DND-41 (cell line): ENCODE data around the gene PTH2.
A peak's percentile ranks its signal among the peaks of the same experiment; 100 is the strongest.

Source experiments
- ATAC-seq: fragments of 200-7000 bp; cut with Tn5 transposase; 3 replicates; pipeline ENCODE4 v1.9.1; 2021; ENCODE audit warnings: low read depth; ENCODE audit not compliant: insufficient read depth
- DNase-seq: peaks from one replicate; pipeline ENCODE4 v3.0.0-alpha.2; 2020
- H2AFZ ChIP-seq: 2 replicates; pipeline ENCODE4 v1.6.0; 2012; ENCODE audit warnings: low read depth, low read length
- H3K27ac ChIP-seq: 2 replicates; pipeline ENCODE4 v1.5.1; 2012; ENCODE audit warnings: low read length, inconsistent platforms
- H3K27me3 ChIP-seq: fragments of 200-600 bp; sonication (generic); 2 replicates; pipeline ENCODE4 v1.6.0; 2012; ENCODE audit warnings: low read length, mild to moderate bottlenecking, inconsistent platforms; ENCODE audit not compliant: insufficient read depth, poor library complexity
- H3K36me3 ChIP-seq: 2 replicates; pipeline ENCODE4 v1.5.1; 2012; ENCODE audit warnings: low read length, inconsistent platforms; ENCODE audit not compliant: insufficient read depth
- H3K4me1 ChIP-seq: 2 replicates; pipeline ENCODE4 v1.5.1; 2012; ENCODE audit warnings: mild to moderate bottlenecking, low read length; ENCODE audit not compliant: insufficient read depth
- H3K4me2 ChIP-seq: 2 replicates; pipeline ENCODE4 v1.6.0; 2012; ENCODE audit warnings: mild to moderate bottlenecking, moderate library complexity, low read length, inconsistent platforms; ENCODE audit not compliant: insufficient read depth
- H3K4me3 ChIP-seq, 2 experiments: fragments of 200-600 bp in 1 of 2; shearing (Covaris generic) in 1 of 2; 2 replicates each; pipeline ENCODE4 v1.5.1; 2012 to 2016; ENCODE audit warnings: inconsistent platforms in 2 of 2, low read length in 2 of 2, mild to moderate bottlenecking in 2 of 2, low read depth in 1 of 2, moderate library complexity in 1 of 2
- H3K79me2 ChIP-seq: 2 replicates; pipeline ENCODE4 v1.6.0; 2012; ENCODE audit warnings: low read length, inconsistent platforms; ENCODE audit not compliant: insufficient read depth
- H3K9ac ChIP-seq: 2 replicates; pipeline ENCODE4 v1.6.0; 2012; ENCODE audit warnings: low read depth, mild to moderate bottlenecking, inconsistent platforms, low read length, moderate library complexity
- H3K9me3 ChIP-seq: 2 replicates; pipeline ENCODE4 v1.5.1; 2012; ENCODE audit warnings: low read length, moderate library complexity, mild to moderate bottlenecking, inconsistent platforms; ENCODE audit not compliant: insufficient read depth, severe bottlenecking
- H4K20me1 ChIP-seq: 2 replicates; pipeline ENCODE4 v1.6.0; 2012; ENCODE audit warnings: low read length; ENCODE audit not compliant: insufficient read depth
- EZH2 ChIP-seq: IDR thresholded peaks from 3 replicates; pipeline ENCODE4 v1.6.1; 2012; ENCODE audit warnings: borderline replicate concordance, low read depth, mild to moderate bottlenecking, moderate library complexity, low read length, inconsistent platforms; ENCODE audit not compliant: severe bottlenecking
- TF ChIP-seq, protein P1 (sequence below): IDR thresholded peaks from 2 replicates; pipeline ENCODE4 v1.5.1; 2012; ENCODE audit warnings: borderline replicate concordance, low read length, moderate library complexity, mild to moderate bottlenecking; ENCODE audit not compliant: poor library complexity, severe bottlenecking; ENCODE audit errors: extremely low read depth

The PTH2 gene

DNA sequence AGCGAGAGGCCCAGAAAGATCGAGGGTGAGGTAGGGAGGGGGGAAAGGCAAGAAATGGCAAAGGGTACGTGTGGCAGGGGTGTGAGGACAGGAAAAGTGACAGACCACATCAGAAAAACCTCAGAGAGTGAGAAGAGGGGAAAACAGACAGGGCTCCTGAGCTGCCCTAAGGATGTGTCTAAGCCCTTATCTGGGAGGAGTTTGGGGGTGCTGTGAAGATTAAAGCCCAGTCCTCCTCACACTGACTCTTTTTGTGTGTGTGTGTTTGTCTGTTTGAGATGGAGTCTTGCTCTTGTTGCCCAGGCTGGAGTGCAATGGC is 703 bp upstream of the PTH2 start:
- Histone ChIP-seq H2AFZ (no peak overlapping the region), H3K4me2 (no peak overlapping the region)
- DNase-seq, result peak; percentile 60

DNA sequence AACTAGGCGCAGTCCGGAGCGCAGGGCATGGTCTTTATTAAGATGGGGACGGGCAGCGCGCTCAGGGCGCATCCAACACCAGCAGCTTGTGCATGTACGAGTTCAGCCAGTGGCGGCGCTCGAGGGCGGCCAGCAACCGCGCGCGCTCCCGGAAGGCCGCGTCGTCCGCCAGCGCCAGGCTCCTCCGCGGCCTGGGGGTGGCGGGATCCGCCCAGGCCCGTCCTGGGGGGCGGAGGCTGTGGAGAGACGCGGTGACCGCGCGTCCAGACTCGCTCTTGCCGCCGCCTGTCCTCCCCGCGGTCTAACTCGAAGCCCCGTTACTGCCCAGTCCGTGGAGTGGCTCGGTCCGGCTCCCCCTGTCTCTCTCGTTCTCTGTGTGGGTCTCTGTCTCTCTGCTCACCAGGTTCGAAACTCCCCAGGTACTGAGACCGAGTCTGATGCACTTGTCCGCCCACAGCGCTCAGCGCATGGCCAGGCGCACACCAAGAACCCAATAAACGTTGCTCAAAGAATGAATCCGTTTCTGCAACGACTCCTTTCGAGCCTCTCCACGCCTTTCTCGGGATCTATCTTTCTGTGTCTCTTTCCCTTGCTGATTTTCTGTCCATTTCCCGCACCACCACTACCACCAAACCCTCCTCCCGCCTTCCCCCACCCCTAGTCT is 702 bp downstream of the PTH2 start:
- Histone ChIP-seq H3K4me1 (peaks cover 7% of the 10 kb centered on the region; the same call in 1 of the 2 replicates), H3K9me3 (no peaks in the 10 kb centered on the region), H2AFZ (no peak overlapping the region), H4K20me1 (no peaks in the 10 kb centered on the region), H3K79me2 (no peaks in the 10 kb centered on the region), H3K27me3 (peaks cover 9% of the 10 kb centered on the region), H3K9ac (no peak overlapping the region), H3K36me3 (no peaks in the 10 kb centered on the region), H3K4me2 (no peak overlapping the region), H3K4me3 (no peak overlapping the region), H3K27ac (no peak overlapping the region)
- no peak for DNase-seq
- TF ChIP-seq, protein P1, sequence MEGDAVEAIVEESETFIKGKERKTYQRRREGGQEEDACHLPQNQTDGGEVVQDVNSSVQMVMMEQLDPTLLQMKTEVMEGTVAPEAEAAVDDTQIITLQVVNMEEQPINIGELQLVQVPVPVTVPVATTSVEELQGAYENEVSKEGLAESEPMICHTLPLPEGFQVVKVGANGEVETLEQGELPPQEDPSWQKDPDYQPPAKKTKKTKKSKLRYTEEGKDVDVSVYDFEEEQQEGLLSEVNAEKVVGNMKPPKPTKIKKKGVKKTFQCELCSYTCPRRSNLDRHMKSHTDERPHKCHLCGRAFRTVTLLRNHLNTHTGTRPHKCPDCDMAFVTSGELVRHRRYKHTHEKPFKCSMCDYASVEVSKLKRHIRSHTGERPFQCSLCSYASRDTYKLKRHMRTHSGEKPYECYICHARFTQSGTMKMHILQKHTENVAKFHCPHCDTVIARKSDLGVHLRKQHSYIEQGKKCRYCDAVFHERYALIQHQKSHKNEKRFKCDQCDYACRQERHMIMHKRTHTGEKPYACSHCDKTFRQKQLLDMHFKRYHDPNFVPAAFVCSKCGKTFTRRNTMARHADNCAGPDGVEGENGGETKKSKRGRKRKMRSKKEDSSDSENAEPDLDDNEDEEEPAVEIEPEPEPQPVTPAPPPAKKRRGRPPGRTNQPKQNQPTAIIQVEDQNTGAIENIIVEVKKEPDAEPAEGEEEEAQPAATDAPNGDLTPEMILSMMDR, result no peak
- TF ChIP-seq EZH2, result no peak
- ATAC-seq, result no peak

More for the DNA sequence above, 703 bp upstream of the PTH2 start:
- H3K27ac ChIP-seq, result no peak overlapping the region
- peak; percentile 98 for ATAC-seq
- H3K9ac ChIP-seq, result no peak overlapping the region
- no peaks in the 10 kb centered on the region for H3K27me3 ChIP-seq
- TF ChIP-seq, protein P1, result no peak
- no peak for TF ChIP-seq EZH2
- H3K4me1 ChIP-seq, result peaks cover 7% of the 10 kb centered on the region; the same call in 1 of the 2 replicates
- H3K9me3 ChIP-seq, result no peaks in the 10 kb centered on the region
- no peaks in the 10 kb centered on the region for H3K79me2 ChIP-seq
- no peaks in the 10 kb centered on the region for H4K20me1 ChIP-seq
- H3K4me3 ChIP-seq, result no peak overlapping the region
- no peaks in the 10 kb centered on the region for H3K36me3 ChIP-seq

- peaks cover 10% of the 10 kb centered on the region for H3K27me3 ChIP-seq
These were observed 1.4 kb downstream of the PTH2 start for GRCh38 chr19:49421878-49422202.

More at GRCh38 chr19:49421878-49422202, 1.4 kb downstream of the PTH2 start:
- DNase-seq (no peak), ATAC-seq (no peak)
- TF ChIP-seq EZH2, result no peak
- TF ChIP-seq, protein P1, result no peak
- H3K27ac ChIP-seq, result no peak overlapping the region
- H3K4me3 ChIP-seq, result no peak overlapping the region
- no peaks in the 10 kb centered on the region for H3K36me3 ChIP-seq
- peaks cover 7% of the 10 kb centered on the region; the same call in 1 of the 2 replicates for H3K4me1 ChIP-seq
- H3K4me2 ChIP-seq, result no peak overlapping the region
- no peak overlapping the region for H3K9ac ChIP-seq
- no peaks in the 10 kb centered on the region for H3K9me3 ChIP-seq
- H2AFZ ChIP-seq, result no peak overlapping the region
- no peaks in the 10 kb centered on the region for H4K20me1 ChIP-seq
- H3K79me2 ChIP-seq, result no peaks in the 10 kb centered on the region
